HepG2 (cell line): ENCODE data around the gene ACVR1C.

Experiments
- ARID2 ChIP-seq: sonication (generic); formaldehyde crosslinking; IDR thresholded peaks from 2 replicates; pipeline ENCODE4 v1.8.1; 2022; ENCODE audit warnings: mild to moderate bottlenecking, missing genetic modification reagents, borderline replicate concordance
- CEBPG ChIP-seq: IDR thresholded peaks from 2 replicates; pipeline ENCODE4 v1.6.1; 2016
- GABPA ChIP-seq, 2 experiments: IDR thresholded peaks; 2 replicates each; pipeline ENCODE4 v1.6.1; 2011 to 2016; ENCODE audit warnings: low read depth in 2 of 2, low read length in 1 of 2, missing biosample characterization in 1 of 2, missing genetic modification characterization in 1 of 2
- HMG20A ChIP-seq: IDR thresholded peaks from 2 replicates; pipeline ENCODE4 v1.6.1; 2016; ENCODE audit warnings: borderline replicate concordance
- IKZF1 ChIP-seq: fragments of 450-650 bp; IDR thresholded peaks from 2 replicates; pipeline ENCODE4 v1.7.1; 2016
- POLR2A ChIP-seq, 2 experiments: IDR thresholded peaks; 2 replicates each; pipeline ENCODE4 v1.6.1; 2011; ENCODE audit warnings: low read depth in 2 of 2, low read length in 2 of 2, mild to moderate bottlenecking in 1 of 2, moderate library complexity in 1 of 2; ENCODE audit not compliant: insufficient read depth in 1 of 2
- RARG ChIP-seq: sonication (generic); formaldehyde crosslinking; IDR thresholded peaks from 2 replicates; pipeline ENCODE4 v1.4.0; 2020; ENCODE audit warnings: low read depth, mild to moderate bottlenecking, missing genetic modification reagents
- RFX5 ChIP-seq: IDR thresholded peaks from 2 replicates; pipeline ENCODE4 v1.6.1; 2011; ENCODE audit warnings: low read depth, low read length, improper control_type of control experiment
- SOX6 ChIP-seq, 2 experiments: fragments of 450-650 bp in 1 of 2; sonication (generic) in 1 of 2; formaldehyde crosslinking in 1 of 2; IDR thresholded peaks; 2 replicates each; pipeline versions ENCODE4 v1.4.0 to v1.6.1; 2017 to 2020; ENCODE audit warnings: antibody characterized with exemption in 1 of 2, mild to moderate bottlenecking in 1 of 2, missing genetic modification reagents in 1 of 2
- ZKSCAN1 ChIP-seq: fragments of 150-350 bp; IDR thresholded peaks from 2 replicates; pipeline ENCODE4 v1.6.1; 2014; ENCODE audit warnings: low read length
- TF ChIP-seq, protein P1 (sequence below): sonication (generic); formaldehyde crosslinking; IDR thresholded peaks from 2 replicates; pipeline ENCODE4 v1.5.0; 2020; ENCODE audit warnings: mild to moderate bottlenecking, missing genetic modification reagents, moderate library complexity
- TF ChIP-seq, protein P2 (sequence below), 2 experiments: IDR thresholded peaks; 2 replicates each; pipeline ENCODE4 v1.6.1; 2011 to 2012; ENCODE audit warnings: low read length in 2 of 2, borderline replicate concordance in 1 of 2, low read depth in 1 of 2, mild to moderate bottlenecking in 1 of 2, moderate library complexity in 1 of 2

DNA sequence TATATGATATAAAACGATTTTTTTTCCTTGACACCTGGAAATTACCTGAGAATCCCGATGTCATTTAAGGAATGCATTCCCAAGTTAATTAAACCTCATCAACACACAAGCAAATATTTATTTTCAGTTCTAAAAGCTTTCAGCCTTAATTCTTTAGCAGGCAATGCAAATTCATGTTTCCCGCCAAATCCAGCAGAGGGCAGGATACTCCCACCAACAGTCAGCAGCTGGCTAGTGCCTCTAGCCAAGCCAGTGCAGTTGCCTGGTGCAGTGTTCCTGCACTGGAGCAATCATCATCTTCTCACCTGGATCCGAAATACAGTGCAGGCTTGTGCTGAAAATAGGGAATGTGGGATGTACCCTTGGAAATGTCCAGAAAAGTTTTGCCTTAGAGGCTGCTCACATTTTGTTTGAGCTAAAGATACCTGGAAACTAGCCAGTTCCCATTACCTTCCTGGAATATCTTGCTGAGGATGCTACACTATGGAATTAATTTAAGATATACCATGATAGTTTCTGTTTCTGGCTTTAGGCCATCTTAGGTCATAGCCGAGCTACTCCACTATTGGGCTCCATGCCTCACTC is 136.4 kb downstream of the ACVR1C start:
- TF ChIP-seq GABPA (IDR thresholded peaks at IDR 0.05; ENCODE audit: low read depth, low read length): no peak
- TF ChIP-seq GABPA (CRISPR knock-in tag; IDR thresholded peaks at IDR 0.05; ENCODE audit: low read depth): no peak
- TF ChIP-seq, protein P1, sequence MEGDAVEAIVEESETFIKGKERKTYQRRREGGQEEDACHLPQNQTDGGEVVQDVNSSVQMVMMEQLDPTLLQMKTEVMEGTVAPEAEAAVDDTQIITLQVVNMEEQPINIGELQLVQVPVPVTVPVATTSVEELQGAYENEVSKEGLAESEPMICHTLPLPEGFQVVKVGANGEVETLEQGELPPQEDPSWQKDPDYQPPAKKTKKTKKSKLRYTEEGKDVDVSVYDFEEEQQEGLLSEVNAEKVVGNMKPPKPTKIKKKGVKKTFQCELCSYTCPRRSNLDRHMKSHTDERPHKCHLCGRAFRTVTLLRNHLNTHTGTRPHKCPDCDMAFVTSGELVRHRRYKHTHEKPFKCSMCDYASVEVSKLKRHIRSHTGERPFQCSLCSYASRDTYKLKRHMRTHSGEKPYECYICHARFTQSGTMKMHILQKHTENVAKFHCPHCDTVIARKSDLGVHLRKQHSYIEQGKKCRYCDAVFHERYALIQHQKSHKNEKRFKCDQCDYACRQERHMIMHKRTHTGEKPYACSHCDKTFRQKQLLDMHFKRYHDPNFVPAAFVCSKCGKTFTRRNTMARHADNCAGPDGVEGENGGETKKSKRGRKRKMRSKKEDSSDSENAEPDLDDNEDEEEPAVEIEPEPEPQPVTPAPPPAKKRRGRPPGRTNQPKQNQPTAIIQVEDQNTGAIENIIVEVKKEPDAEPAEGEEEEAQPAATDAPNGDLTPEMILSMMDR (CRISPR knock-in tag): peak; percentile 88
- TF ChIP-seq IKZF1: no peak
- no peak for TF ChIP-seq ZKSCAN1
- TF ChIP-seq, protein P2, sequence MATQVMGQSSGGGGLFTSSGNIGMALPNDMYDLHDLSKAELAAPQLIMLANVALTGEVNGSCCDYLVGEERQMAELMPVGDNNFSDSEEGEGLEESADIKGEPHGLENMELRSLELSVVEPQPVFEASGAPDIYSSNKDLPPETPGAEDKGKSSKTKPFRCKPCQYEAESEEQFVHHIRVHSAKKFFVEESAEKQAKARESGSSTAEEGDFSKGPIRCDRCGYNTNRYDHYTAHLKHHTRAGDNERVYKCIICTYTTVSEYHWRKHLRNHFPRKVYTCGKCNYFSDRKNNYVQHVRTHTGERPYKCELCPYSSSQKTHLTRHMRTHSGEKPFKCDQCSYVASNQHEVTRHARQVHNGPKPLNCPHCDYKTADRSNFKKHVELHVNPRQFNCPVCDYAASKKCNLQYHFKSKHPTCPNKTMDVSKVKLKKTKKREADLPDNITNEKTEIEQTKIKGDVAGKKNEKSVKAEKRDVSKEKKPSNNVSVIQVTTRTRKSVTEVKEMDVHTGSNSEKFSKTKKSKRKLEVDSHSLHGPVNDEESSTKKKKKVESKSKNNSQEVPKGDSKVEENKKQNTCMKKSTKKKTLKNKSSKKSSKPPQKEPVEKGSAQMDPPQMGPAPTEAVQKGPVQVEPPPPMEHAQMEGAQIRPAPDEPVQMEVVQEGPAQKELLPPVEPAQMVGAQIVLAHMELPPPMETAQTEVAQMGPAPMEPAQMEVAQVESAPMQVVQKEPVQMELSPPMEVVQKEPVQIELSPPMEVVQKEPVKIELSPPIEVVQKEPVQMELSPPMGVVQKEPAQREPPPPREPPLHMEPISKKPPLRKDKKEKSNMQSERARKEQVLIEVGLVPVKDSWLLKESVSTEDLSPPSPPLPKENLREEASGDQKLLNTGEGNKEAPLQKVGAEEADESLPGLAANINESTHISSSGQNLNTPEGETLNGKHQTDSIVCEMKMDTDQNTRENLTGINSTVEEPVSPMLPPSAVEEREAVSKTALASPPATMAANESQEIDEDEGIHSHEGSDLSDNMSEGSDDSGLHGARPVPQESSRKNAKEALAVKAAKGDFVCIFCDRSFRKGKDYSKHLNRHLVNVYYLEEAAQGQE (IDR thresholded peaks at IDR 0.05; ENCODE audit: borderline replicate concordance in 1 of 2, low read depth in 1 of 2, low read length in 2 of 2): no peak
- TF ChIP-seq POLR2A (IDR thresholded peaks at IDR 0.05; ENCODE audit: insufficient read depth in 1 of 2, low read depth in 2 of 2, low read length in 2 of 2): no peak
- TF ChIP-seq ARID2: no peak
- no peak for TF ChIP-seq CEBPG
- no peak for TF ChIP-seq RARG (CRISPR knock-in tag)
- no peak for TF ChIP-seq SOX6 (IDR thresholded peaks at IDR 0.05)
- 0 out of 2 replicates have a peak, but pooled peaks have one; percentile 14 for TF ChIP-seq SOX6 (CRISPR knock-in tag; IDR thresholded peaks at IDR 0.05)
- TF ChIP-seq RFX5: no peak
- TF ChIP-seq HMG20A: no peak
